MM.1S (cell line): ENCODE results near the gene FAM174C.

ENCODE experiments used
- DNase-seq: peaks from one replicate; pipeline ENCODE4 v3.0.0-alpha.2; 2015
- H2AFZ ChIP-seq: fragments of 300-600 bp; sonication (generic); 2 replicates; pipeline ENCODE4 v1.6.0; 2016; ENCODE audit warnings: antibody characterized with exemption, low read length
- H3F3A ChIP-seq: fragments of 300-600 bp; sonication (generic); 2 replicates; pipeline ENCODE4 v1.6.1; 2016; ENCODE audit warnings: mild to moderate bottlenecking, antibody characterized with exemption, low read length, moderate library complexity, mixed read lengths; ENCODE audit not compliant: insufficient read depth
- H3K27ac ChIP-seq: fragments of 300-600 bp; sonication (generic); 2 replicates; pipeline ENCODE4 v1.5.1; 2016; ENCODE audit warnings: mild to moderate bottlenecking, low read length
- H3K27me3 ChIP-seq: fragments of 300-600 bp; sonication (generic); replicated peaks from 2 replicates; pipeline ENCODE4 v1.6.0; 2016; ENCODE audit warnings: low read length; ENCODE audit not compliant: insufficient read depth
- H3K36me3 ChIP-seq: fragments of 300-600 bp; sonication (generic); replicated peaks from 2 replicates; pipeline ENCODE4 v1.6.1; 2016; ENCODE audit warnings: mild to moderate bottlenecking, low read length, mixed read lengths; ENCODE audit not compliant: insufficient read depth
- H3K4me1 ChIP-seq: fragments of 300-600 bp; sonication (generic); 2 replicates; pipeline ENCODE4 v1.6.1; 2016; ENCODE audit warnings: low read length, mixed read lengths
- H3K4me2 ChIP-seq: fragments of 300-600 bp; sonication (generic); 2 replicates; pipeline ENCODE4 v1.6.0; 2016; ENCODE audit warnings: low read depth, low read length
- H3K4me3 ChIP-seq: fragments of 300-600 bp; sonication (generic); 2 replicates; pipeline ENCODE4 v1.5.1; 2016; ENCODE audit warnings: low read length, mixed read lengths
- H3K79me2 ChIP-seq: fragments of 300-600 bp; sonication (generic); 2 replicates; pipeline ENCODE4 v1.6.1; 2016; ENCODE audit warnings: mixed run types, low read length, mixed read lengths
- H3K9ac ChIP-seq: fragments of 300-600 bp; sonication (generic); 2 replicates; pipeline ENCODE4 v1.6.1; 2016; ENCODE audit warnings: low read length, mixed read lengths
- H3K9me2 ChIP-seq: fragments of 300-600 bp; sonication (generic); replicated peaks from 2 replicates; pipeline ENCODE4 v1.6.1; 2016; ENCODE audit warnings: mild to moderate bottlenecking, low read length, mixed read lengths; ENCODE audit not compliant: insufficient read depth
- H3K9me3 ChIP-seq: fragments of 300-600 bp; sonication (generic); replicated peaks from 2 replicates; pipeline ENCODE4 v1.6.1; 2016; ENCODE audit warnings: mild to moderate bottlenecking, low read length, mixed read lengths; ENCODE audit not compliant: insufficient read depth
- H4K20me1 ChIP-seq: fragments of 300-600 bp; sonication (generic); 2 replicates; pipeline ENCODE4 v1.6.1; 2016; ENCODE audit warnings: mild to moderate bottlenecking, low read length, moderate library complexity, mixed read lengths; ENCODE audit not compliant: insufficient read depth
- EZH2 ChIP-seq: fragments of 300-600 bp; sonication (generic); optimal IDR thresholded peaks from 2 replicates; pipeline ENCODE3; 2017; ENCODE audit warnings: low read depth, mild to moderate bottlenecking, antibody characterized with exemption, low read length, mixed read lengths
- EZH2phosphoT487 ChIP-seq: fragments of 300-600 bp; sonication (generic); IDR thresholded peaks from 2 replicates; pipeline ENCODE4 v1.6.1; 2018; ENCODE audit warnings: antibody characterized with exemption, low read length
- TF ChIP-seq, protein P1 (sequence below): fragments of 300-600 bp; sonication (generic); IDR thresholded peaks from 2 replicates; pipeline ENCODE4 v1.5.1; 2016; ENCODE audit warnings: antibody characterized with exemption, low read length, mixed read lengths

Gene FAM174C

DNA sequence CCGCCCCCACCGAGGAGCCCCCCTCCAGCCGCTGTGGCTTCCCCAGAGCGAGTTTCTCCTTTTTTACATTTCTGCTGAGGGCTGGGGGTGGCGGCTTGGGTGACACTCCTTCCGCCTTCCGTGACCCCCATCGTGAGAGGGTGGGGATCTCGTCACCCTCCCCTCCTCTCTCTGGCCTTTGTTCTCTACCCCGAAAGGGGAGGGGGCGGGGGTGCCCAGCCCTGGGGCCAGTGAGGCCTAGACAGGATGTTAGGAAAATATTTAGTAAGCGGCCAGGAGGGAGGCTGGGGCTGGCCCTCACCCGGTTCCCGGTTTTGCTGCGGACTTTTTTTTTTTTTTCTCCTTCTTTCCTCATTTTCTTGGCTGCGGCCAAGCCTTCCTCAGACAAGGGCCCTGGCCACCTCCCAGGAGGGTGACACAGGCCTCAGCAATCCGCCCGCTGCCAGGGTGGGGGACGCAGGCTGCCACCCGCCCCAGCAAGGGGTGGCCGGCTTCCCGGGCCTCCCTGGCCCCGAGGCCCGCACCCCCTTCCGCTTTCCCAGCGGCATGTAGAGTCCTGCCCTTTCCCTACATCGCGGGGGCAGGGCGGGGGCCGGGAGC is 23.0 kb upstream of the FAM174C start:
- H3K9me2 ChIP-seq: no peaks in the 10 kb centered on the region
- H3K27ac ChIP-seq: no peak overlapping the region
- TF ChIP-seq EZH2 (no peak), EZH2phosphoT487 (no peak)
- TF ChIP-seq, protein P1, sequence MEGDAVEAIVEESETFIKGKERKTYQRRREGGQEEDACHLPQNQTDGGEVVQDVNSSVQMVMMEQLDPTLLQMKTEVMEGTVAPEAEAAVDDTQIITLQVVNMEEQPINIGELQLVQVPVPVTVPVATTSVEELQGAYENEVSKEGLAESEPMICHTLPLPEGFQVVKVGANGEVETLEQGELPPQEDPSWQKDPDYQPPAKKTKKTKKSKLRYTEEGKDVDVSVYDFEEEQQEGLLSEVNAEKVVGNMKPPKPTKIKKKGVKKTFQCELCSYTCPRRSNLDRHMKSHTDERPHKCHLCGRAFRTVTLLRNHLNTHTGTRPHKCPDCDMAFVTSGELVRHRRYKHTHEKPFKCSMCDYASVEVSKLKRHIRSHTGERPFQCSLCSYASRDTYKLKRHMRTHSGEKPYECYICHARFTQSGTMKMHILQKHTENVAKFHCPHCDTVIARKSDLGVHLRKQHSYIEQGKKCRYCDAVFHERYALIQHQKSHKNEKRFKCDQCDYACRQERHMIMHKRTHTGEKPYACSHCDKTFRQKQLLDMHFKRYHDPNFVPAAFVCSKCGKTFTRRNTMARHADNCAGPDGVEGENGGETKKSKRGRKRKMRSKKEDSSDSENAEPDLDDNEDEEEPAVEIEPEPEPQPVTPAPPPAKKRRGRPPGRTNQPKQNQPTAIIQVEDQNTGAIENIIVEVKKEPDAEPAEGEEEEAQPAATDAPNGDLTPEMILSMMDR: no peak
- peaks cover 12% of the 10 kb centered on the region; the same call in 1 of the 2 replicates for H3K36me3 ChIP-seq
- no peak overlapping the region for H2AFZ ChIP-seq
- H4K20me1 ChIP-seq: no peaks in the 10 kb centered on the region
- no peak overlapping the region for H3K9ac ChIP-seq
- H3K4me2 ChIP-seq: no peak overlapping the region
- no peaks in the 10 kb centered on the region for H3K27me3 ChIP-seq
- H3K4me3 ChIP-seq: no peak overlapping the region
- peaks cover 30% of the 10 kb centered on the region for H3K79me2 ChIP-seq
- no peaks in the 10 kb centered on the region for H3K9me3 ChIP-seq
- H3F3A ChIP-seq: peaks cover 13% of the 10 kb centered on the region
- DNase-seq: no peak
- H3K4me1 ChIP-seq: peaks cover 8% of the 10 kb centered on the region

DNA sequence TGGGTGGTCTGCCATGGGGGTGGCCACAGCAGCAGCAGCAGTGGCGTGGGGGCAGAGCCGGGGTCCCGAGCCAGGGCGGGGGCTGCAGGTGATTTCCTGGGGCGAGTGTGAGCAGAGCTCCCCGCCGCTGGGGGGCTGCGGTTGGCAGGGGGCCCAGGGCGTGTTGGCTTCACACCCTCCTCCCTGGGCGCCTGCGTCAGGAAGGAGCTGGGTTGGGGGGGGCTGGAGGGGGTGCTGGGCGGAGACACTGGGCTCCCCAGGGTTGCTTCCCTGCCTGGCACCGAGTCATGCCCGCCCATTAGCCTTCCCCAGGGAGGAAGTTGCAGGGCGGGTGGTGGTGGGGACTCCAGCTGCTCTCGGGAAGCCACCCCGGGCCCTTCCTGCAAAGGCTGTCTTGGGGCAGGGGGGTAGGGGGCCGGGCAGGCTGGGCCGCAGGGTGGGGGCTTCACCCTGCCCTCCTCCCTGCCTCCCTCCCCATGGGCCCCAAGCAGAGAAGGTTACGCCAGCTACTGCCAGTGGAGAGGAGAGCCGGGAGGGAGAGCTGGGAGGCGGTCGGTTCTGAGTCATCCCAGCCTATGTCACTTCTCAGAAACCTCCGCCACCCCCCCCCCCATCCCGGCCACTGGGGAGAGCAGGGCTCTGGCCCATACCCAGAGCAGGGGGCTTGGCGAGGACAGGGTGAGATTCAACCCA is 22.4 kb upstream of the FAM174C start:
- H3K9ac ChIP-seq: no peak overlapping the region
- H3K36me3 ChIP-seq: peaks cover 12% of the 10 kb centered on the region; the same call in 1 of the 2 replicates
- no peaks in the 10 kb centered on the region for H3K9me2 ChIP-seq
- H3K79me2 ChIP-seq: peaks cover 30% of the 10 kb centered on the region
- TF ChIP-seq, protein P1: no peak
- no peak for TF ChIP-seq EZH2
- no peak for TF ChIP-seq EZH2phosphoT487
- H4K20me1 ChIP-seq: no peaks in the 10 kb centered on the region
- no peak overlapping the region for H3K4me2 ChIP-seq
- peaks cover 1% of the 10 kb centered on the region for H3K4me1 ChIP-seq
- H3F3A ChIP-seq: peaks cover 7% of the 10 kb centered on the region; the same call in 1 of the 2 replicates
- H3K27me3 ChIP-seq: no peaks in the 10 kb centered on the region
- no peak for DNase-seq
- H2AFZ ChIP-seq: no peak overlapping the region
- H3K27ac ChIP-seq: no peak overlapping the region
- no peak overlapping the region for H3K4me3 ChIP-seq
- no peaks in the 10 kb centered on the region for H3K9me3 ChIP-seq

DNA sequence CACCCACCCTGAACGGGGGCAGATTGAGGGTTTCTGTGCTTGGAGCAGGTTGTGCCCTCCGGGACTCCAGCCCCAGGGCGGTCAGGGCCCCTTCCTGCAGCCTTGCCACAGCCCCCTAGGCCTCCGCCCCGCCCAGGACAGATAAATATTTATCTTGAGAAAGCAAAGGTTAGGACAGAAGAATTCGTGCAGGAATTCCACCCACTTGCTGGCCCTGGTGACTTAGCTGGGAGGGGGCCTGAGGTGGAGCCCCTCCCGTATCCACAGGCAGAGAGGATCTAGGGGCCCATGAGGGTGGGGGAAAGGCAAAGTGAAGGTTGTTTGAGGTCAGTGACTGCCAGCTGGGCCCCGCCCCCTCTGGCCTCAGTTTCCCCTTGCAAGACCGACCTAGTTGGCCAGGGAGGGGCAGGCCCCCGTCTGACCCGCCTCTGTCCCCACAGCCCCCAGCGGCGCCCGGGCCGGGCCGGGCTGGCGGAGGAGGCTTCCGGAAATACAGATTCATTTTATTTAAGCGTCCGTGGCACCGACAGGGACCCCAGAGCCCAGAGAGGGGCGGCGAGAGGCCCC is 21.7 kb upstream of the FAM174C start:
- H3K36me3 ChIP-seq: peaks cover 12% of the 10 kb centered on the region; the same call in 1 of the 2 replicates
- peaks cover 34% of the 10 kb centered on the region for H3K79me2 ChIP-seq
- peaks cover 4% of the 10 kb centered on the region; the same call in 1 of the 2 replicates for H3K4me1 ChIP-seq
- no peaks in the 10 kb centered on the region for H3K27me3 ChIP-seq
- DNase-seq: no peak
- no peaks in the 10 kb centered on the region for H3K9me2 ChIP-seq
- peaks cover 3% of the 10 kb centered on the region; the same call in 1 of the 2 replicates for H3F3A ChIP-seq
- H3K9ac ChIP-seq: no peak overlapping the region
- no peak overlapping the region for H2AFZ ChIP-seq
- H3K4me3 ChIP-seq: no peak overlapping the region
- H3K4me2 ChIP-seq: no peak overlapping the region
- H3K27ac ChIP-seq: no peak overlapping the region
- no peaks in the 10 kb centered on the region for H4K20me1 ChIP-seq
- TF ChIP-seq EZH2 (no peak), EZH2phosphoT487 (no peak)
- TF ChIP-seq, protein P1: no peak
- H3K9me3 ChIP-seq: no peaks in the 10 kb centered on the region
